ENCODE results near the gene PICALM.
A peak's percentile ranks its signal among the peaks of the same experiment; 100 is the strongest.

Gene PICALM

GRCh38 chr11:86081455-86081854 lies 12.6 kb upstream of the PICALM start:
- DNase-seq (ENCODE audit: low spot score), result no peak

- no peak for DNase-seq (ENCODE audit: low spot score)
These were observed 10.5 kb upstream of the PICALM start for GRCh38 chr11:86079421-86079820.

- no peak for DNase-seq (ENCODE audit: low spot score)
These were observed 5.1 kb upstream of the PICALM start for GRCh38 chr11:86073948-86074347.

GRCh38 chr11:86072211-86072610 lies 3.3 kb upstream of the PICALM start:
- no peak for DNase-seq (ENCODE audit: low spot score)

GRCh38 chr11:86070142-86071056 lies 1.5 kb upstream of the PICALM start:
- DNase-seq (ENCODE audit: low spot score), result no peak

GRCh38 chr11:86069408-86070101 lies 671 bp upstream of the PICALM start:
- DNase-seq (ENCODE audit: low spot score), result peak; percentile 35

GRCh38 chr11:86068138-86068871 lies 579 bp downstream of the PICALM start:
- DNase-seq (ENCODE audit: low spot score), result peak; percentile 13

- no peak for DNase-seq (ENCODE audit: low spot score)
These were observed 1.1 kb downstream of the PICALM start for GRCh38 chr11:86067851-86068137.

GRCh38 chr11:86067009-86067850 lies 1.7 kb downstream of the PICALM start:
- peak; percentile 14 for DNase-seq (ENCODE audit: low spot score)

- no peak for DNase-seq (ENCODE audit: low spot score)
These were observed 2.3 kb downstream of the PICALM start for GRCh38 chr11:86066657-86067008.

GRCh38 chr11:86066033-86066432 lies 2.9 kb downstream of the PICALM start:
- DNase-seq (ENCODE audit: low spot score), result no peak

- DNase-seq (ENCODE audit: low spot score), result no peak
These were observed 4.6 kb downstream of the PICALM start for GRCh38 chr11:86064220-86064803.

- DNase-seq (ENCODE audit: low spot score), result no peak
These were observed 5.3 kb downstream of the PICALM start for GRCh38 chr11:86063536-86063935.

GRCh38 chr11:86062719-86063118 lies 6.2 kb downstream of the PICALM start:
- no peak for DNase-seq (ENCODE audit: low spot score)

- no peak for DNase-seq (ENCODE audit: low spot score)
These were observed 7.2 kb downstream of the PICALM start for GRCh38 chr11:86061483-86062205.

- no peak for DNase-seq (ENCODE audit: low spot score)
These were observed 8.3 kb downstream of the PICALM start for GRCh38 chr11:86060544-86060943.

GRCh38 chr11:86058360-86058759 lies 10.5 kb downstream of the PICALM start:
- DNase-seq (ENCODE audit: low spot score), result no peak

- DNase-seq (ENCODE audit: low spot score), result no peak
These were observed 12.5 kb downstream of the PICALM start for GRCh38 chr11:86056351-86056854.

GRCh38 chr11:86052693-86053641 lies 15.9 kb downstream of the PICALM start:
- DNase-seq (ENCODE audit: low spot score), result no peak
